GM15510 (cell line): ENCODE measurements around the gene RAB23.

ENCODE experiments used
- POLR2A ChIP-seq: IDR thresholded peaks from 3 replicates; pipeline ENCODE4 v1.6.1; 2011; ENCODE audit warnings: borderline replicate concordance; ENCODE audit not compliant: insufficient read length; ENCODE audit errors: extremely low read depth

RAB23 gene

GRCh38 chr6:57209030-57209429, 13.1 kb downstream of the RAB23 start:
- no peak for TF ChIP-seq POLR2A

- no peak for TF ChIP-seq POLR2A
Observed at GRCh38 chr6:57207872-57208271, 14.2 kb downstream of the RAB23 start.

- TF ChIP-seq POLR2A, result no peak
Observed at GRCh38 chr6:57207141-57207540, 15.0 kb downstream of the RAB23 start.

GRCh38 chr6:57205550-57206328, 16.4 kb downstream of the RAB23 start:
- no peak for TF ChIP-seq POLR2A

- no peak for TF ChIP-seq POLR2A
Observed at GRCh38 chr6:57201718-57202117, 20.4 kb downstream of the RAB23 start.

- TF ChIP-seq POLR2A, result no peak
Observed at GRCh38 chr6:57198926-57199636, 23.0 kb downstream of the RAB23 start.

- no peak for TF ChIP-seq POLR2A
Observed at GRCh38 chr6:57195457-57195856, 26.6 kb downstream of the RAB23 start.

GRCh38 chr6:57193177-57193576, 28.9 kb downstream of the RAB23 start:
- TF ChIP-seq POLR2A, result no peak

GRCh38 chr6:57190140-57190539, 32.0 kb downstream of the RAB23 start:
- TF ChIP-seq POLR2A, result no peak

- TF ChIP-seq POLR2A, result no peak
Observed at GRCh38 chr6:57183336-57183735, 38.8 kb downstream of the RAB23 start.

GRCh38 chr6:57182017-57182432, 40.1 kb downstream of the RAB23 start:
- TF ChIP-seq POLR2A, result no peak

- no peak for TF ChIP-seq POLR2A
Observed at GRCh38 chr6:57180596-57180995, 41.5 kb downstream of the RAB23 start.

GRCh38 chr6:57177545-57178265, 44.4 kb downstream of the RAB23 start:
- no peak for TF ChIP-seq POLR2A

GRCh38 chr6:57174511-57174907, 47.6 kb downstream of the RAB23 start:
- no peak for TF ChIP-seq POLR2A

GRCh38 chr6:57173886-57174510, 48.1 kb downstream of the RAB23 start:
- TF ChIP-seq POLR2A, result no peak
